Glutamatergic neuron (in vitro differentiated cells): ENCODE results near the gene MCTP2. TPM values are rescaled to one million over a fixed set of nuclear protein-coding genes. Genes with fewer than 3 reads are reported as not detected.

Experiments
- DNase-seq: peaks from one replicate; pipeline ENCODE4 v3.0.0; 2022
- H3K27ac Mint-ChIP-seq: one replicate; pipeline ENCODE4 v1.8.0; 2020; ENCODE audit warnings: mild to moderate bottlenecking, mixed read lengths, inconsistent platforms; ENCODE audit not compliant: unreplicated experiment
- H3K27me3 Mint-ChIP-seq: one replicate; pipeline ENCODE4 v1.8.0; 2020; ENCODE audit warnings: mild to moderate bottlenecking, moderate library complexity, mixed read lengths, inconsistent platforms; ENCODE audit not compliant: unreplicated experiment
- H3K36me3 Mint-ChIP-seq: one replicate; pipeline ENCODE4 v1.8.0; 2020; ENCODE audit warnings: mild to moderate bottlenecking, mixed read lengths, inconsistent platforms; ENCODE audit not compliant: unreplicated experiment
- H3K4me1 Mint-ChIP-seq: one replicate; pipeline ENCODE4 v1.8.0; 2020; ENCODE audit warnings: mild to moderate bottlenecking, low read depth, mixed read lengths, inconsistent platforms; ENCODE audit not compliant: unreplicated experiment
- H3K4me3 Mint-ChIP-seq: one replicate; pipeline ENCODE4 v1.8.0; 2020; ENCODE audit warnings: mild to moderate bottlenecking, mixed read lengths, inconsistent platforms; ENCODE audit not compliant: unreplicated experiment
- H3K9me3 Mint-ChIP-seq: one replicate; pipeline ENCODE4 v1.8.0; 2020; ENCODE audit warnings: mild to moderate bottlenecking, moderate library complexity, mixed read lengths, inconsistent platforms; ENCODE audit not compliant: unreplicated experiment
- total RNA-seq: library from RNA; stranded (reverse); fragmentation: NEBNext Ultra II Directional; extraction: Animal tissue kit (Norgen Biotek cat#: 25700); gene quantifications from one replicate; pipeline ENCODE4 v1.2.1, GENCODE V29; 2021; ENCODE audit not compliant: unreplicated experiment
- TF ChIP-seq, protein P1 (sequence below): fragments of 200-600 bp; sonication (generic); IDR thresholded peaks from one replicate; pipeline ENCODE4 v1.5.0; 2021; ENCODE audit not compliant: partially characterized antibody, unreplicated experiment

The MCTP2 gene
- total RNA-seq, 1 donor from 2014 or later: 0.44 TPM

DNA sequence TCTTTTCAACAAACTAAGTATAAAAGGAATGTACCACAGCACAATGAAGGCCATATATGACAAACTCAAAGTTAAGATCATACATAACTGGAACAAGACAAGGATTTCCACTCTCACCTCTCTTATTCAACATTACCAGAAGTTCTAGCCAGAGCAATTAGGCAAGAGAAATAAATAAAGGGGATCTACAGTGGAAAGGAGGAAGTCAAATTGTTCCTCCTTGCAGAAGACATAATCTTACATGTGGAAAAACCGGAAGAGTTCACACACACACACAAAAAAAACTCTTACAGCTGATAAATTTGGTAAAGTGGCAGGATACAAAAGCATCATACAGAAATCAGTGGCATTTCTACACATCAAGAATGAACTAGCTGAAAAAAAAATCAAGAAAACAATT lies 277.9 kb downstream of the MCTP2 start:
- H3K9me3 Mint-ChIP-seq: peaks cover 3% of the 10 kb centered on the region
- H3K27ac Mint-ChIP-seq: no peak overlapping the region
- H3K4me3 Mint-ChIP-seq: no peak overlapping the region
- no peaks in the 10 kb centered on the region for H3K4me1 Mint-ChIP-seq
- TF ChIP-seq, protein P1, sequence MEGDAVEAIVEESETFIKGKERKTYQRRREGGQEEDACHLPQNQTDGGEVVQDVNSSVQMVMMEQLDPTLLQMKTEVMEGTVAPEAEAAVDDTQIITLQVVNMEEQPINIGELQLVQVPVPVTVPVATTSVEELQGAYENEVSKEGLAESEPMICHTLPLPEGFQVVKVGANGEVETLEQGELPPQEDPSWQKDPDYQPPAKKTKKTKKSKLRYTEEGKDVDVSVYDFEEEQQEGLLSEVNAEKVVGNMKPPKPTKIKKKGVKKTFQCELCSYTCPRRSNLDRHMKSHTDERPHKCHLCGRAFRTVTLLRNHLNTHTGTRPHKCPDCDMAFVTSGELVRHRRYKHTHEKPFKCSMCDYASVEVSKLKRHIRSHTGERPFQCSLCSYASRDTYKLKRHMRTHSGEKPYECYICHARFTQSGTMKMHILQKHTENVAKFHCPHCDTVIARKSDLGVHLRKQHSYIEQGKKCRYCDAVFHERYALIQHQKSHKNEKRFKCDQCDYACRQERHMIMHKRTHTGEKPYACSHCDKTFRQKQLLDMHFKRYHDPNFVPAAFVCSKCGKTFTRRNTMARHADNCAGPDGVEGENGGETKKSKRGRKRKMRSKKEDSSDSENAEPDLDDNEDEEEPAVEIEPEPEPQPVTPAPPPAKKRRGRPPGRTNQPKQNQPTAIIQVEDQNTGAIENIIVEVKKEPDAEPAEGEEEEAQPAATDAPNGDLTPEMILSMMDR: no peak
- H3K27me3 Mint-ChIP-seq: no peaks in the 10 kb centered on the region
- DNase-seq: no peak
- H3K36me3 Mint-ChIP-seq: peaks cover 8% of the 10 kb centered on the region

DNA sequence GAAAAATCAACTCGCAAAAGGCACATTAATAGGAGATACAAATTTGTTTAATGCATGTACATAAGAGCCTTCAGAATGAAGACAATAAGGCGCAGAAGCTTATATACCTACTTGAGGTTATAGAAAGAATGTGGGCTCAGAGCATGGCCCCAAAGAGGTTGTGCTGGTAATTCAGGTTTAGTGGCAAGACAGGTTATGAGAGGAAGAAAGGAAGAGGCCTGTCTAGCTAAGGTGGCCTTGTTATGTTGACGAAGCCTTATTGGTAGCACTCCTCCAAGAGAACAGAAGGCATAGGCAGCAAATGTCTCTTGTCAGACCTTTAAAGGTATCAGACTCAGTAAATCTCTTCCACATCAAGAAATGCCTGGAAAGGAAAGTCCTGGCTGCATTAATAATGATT lies 290.8 kb downstream of the MCTP2 start:
- no peaks in the 10 kb centered on the region for H3K27me3 Mint-ChIP-seq
- H3K9me3 Mint-ChIP-seq: no peaks in the 10 kb centered on the region
- H3K4me1 Mint-ChIP-seq: peaks cover 4% of the 10 kb centered on the region
- DNase-seq: no peak
- H3K4me3 Mint-ChIP-seq: no peak overlapping the region
- H3K36me3 Mint-ChIP-seq: no peaks in the 10 kb centered on the region
- TF ChIP-seq, protein P1: no peak
- no peak overlapping the region for H3K27ac Mint-ChIP-seq

DNA sequence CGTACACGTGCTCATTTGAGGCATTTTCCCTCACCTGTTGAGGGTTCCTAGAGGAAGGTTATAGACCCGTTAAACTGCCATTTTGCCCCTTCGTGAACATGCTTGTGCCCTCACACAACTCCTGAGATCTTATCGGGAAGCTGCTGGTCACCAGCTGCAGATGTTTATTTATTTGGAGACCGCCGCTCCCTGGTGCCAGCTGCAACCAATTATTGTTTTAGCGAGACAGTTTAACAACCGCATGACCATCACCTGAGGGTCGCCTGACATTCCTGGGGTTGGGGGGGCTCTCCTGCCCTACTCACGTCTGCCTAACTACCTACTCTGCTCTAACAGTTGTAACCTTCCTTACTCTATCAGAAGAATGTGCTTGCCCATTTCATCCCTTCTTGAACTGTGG lies 292.5 kb downstream of the MCTP2 start:
- no peak overlapping the region for H3K27ac Mint-ChIP-seq
- H3K4me1 Mint-ChIP-seq: peaks cover 4% of the 10 kb centered on the region
- no peak overlapping the region for H3K4me3 Mint-ChIP-seq

DNA sequence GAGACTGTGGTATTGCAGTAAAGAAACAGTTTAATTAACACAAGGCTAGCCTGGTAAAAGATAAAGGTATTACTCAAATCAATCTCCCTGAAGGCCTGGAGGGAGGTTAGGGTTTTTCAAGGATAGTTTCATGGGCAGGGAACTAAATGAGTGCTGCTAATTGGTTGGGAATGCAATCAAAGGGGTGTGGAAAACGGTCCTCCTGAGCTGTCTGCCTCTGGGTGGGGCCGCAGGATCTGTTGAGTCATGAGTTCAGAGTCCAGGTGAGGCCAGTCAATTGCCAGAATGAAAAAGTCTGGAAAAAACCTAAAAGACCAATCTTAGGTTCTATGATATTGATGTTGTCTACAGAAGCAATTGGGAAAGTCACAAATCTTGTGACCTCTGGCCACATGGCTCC lies 293.2 kb downstream of the MCTP2 start:
- Mint-ChIP-seq H3K4me3 (no peak overlapping the region), H3K27me3 (no peaks in the 10 kb centered on the region), H3K27ac (no peak overlapping the region), H3K36me3 (no peaks in the 10 kb centered on the region), H3K4me1 (peaks cover 4% of the 10 kb centered on the region), H3K9me3 (no peaks in the 10 kb centered on the region)
- no peak for DNase-seq
- TF ChIP-seq, protein P1: no peak

More for the DNA sequence above, 292.5 kb downstream of the MCTP2 start:
- Mint-ChIP-seq H3K27me3 (no peaks in the 10 kb centered on the region), H3K9me3 (no peaks in the 10 kb centered on the region), H3K36me3 (no peaks in the 10 kb centered on the region)
- DNase-seq: no peak
- TF ChIP-seq, protein P1: no peak

DNA sequence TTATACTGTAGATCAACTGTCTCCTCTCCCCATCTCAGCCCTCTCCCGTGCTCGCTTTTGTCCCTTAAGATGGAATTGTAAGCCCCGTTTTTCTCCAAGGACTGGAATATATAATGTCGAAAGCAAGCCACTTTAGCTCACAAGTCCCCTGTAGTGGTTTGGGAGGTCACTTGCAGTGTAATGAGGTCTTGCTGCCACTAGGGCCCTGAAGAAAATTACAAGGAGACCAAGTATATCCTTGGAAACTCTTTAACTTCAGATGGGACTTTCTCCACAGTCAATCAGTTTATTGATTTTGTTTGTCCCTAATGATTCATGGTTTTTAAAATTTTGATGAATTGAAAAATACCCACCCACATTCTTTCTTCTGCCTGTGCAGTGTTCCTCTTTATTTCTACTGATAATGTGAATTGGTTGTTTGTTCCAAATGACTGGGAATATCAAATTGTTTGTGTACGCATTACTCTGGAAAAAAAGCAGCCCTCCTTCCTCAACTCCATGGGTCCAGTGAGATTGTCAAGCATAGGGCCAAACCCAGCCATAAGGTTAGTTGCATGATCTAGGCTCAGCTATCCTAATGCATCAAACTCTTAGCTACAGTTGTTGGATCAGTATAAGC lies 294.8 kb downstream of the MCTP2 start:
- H3K4me3 Mint-ChIP-seq: no peak overlapping the region
- H3K9me3 Mint-ChIP-seq: no peaks in the 10 kb centered on the region
- no peaks in the 10 kb centered on the region for H3K4me1 Mint-ChIP-seq
- no peak for DNase-seq
- H3K27ac Mint-ChIP-seq: no peak overlapping the region
- no peaks in the 10 kb centered on the region for H3K36me3 Mint-ChIP-seq
- TF ChIP-seq, protein P1: peak; percentile 83
- H3K27me3 Mint-ChIP-seq: no peaks in the 10 kb centered on the region
